ENCODE results near the gene LMO7.
"Not testable (repeated sequence)": the region's sequence is repeated elsewhere in the genome, so short reads cannot be mapped to it uniquely, and the experiment has no call there.

LMO7 gene

GRCh38 chr13:75660694-75661093, 24.6 kb downstream of the LMO7 start:
- no peak for TF ChIP-seq CTCF (conservative IDR thresholded peaks at IDR 0.05)

DNA sequence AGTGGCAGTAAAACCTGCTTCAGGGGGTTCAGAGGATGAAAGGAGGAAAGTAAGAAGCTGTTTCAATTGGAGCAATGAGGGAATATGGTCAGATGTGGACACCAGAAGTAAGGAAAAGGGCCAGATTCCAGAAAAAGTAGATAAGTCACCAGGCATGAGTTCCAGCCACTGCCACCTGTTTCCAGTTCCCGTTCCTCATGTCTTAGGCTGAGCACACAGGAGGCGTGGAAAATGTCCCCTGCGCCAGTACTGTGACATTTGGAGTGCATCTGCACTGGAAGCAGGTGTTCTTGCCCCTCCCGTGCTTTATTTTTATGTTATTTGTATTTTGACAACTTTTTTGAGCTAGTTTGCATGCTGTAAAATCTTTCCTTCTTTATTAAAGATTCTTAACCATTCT, 25.3 kb downstream of the LMO7 start:
- no peak overlapping the region for H3K27ac ChIP-seq
- TF ChIP-seq CTCF (conservative IDR thresholded peaks at IDR 0.05): no peak

More at GRCh38 chr13:75660694-75661093, 24.6 kb downstream of the LMO7 start:
- H3K27ac ChIP-seq: no peak overlapping the region

DNA sequence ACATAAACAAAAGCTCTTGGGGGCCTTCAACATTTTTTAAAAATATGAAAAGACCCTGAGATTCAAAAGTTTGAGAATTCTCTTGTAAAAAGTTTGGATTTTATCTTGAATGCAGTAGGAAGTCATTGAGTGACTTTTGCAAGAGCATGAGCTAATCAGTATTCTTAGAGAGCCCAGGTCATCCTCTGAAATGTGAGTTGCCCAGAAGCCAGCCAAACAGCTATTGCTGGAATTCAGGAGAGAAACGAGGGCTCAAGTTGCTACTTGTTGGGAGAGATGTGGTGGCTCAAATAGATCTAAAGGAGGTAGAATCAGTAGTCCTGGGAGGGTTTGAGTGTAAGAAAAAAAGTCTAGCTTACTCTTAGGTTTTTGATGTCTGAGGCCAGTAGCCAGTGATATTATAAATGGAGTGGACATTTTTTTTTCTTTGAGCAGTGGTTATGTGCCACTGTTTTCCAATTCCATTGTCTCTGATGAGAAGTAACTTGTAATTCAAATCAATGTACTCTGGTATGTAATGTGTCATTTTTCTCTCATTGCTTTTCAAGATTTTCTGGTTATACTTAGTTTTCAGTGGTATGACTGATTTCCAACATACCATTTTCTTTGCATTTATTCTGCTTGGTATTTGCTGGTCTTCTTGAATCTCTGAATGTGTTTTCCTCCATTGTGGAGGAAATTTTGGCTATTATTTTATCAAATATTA, 30.7 kb downstream of the LMO7 start:
- no peak for TF ChIP-seq CTCF (conservative IDR thresholded peaks at IDR 0.05)
- H3K27ac ChIP-seq: no peak overlapping the region

GRCh38 chr13:75669706-75670105, 33.6 kb downstream of the LMO7 start:
- TF ChIP-seq CTCF (conservative IDR thresholded peaks at IDR 0.05): no peak

GRCh38 chr13:75670496-75670895, 34.4 kb downstream of the LMO7 start:
- TF ChIP-seq CTCF (conservative IDR thresholded peaks at IDR 0.05): no peak
- no peak overlapping the region for H3K27ac ChIP-seq

More at GRCh38 chr13:75669706-75670105, 33.6 kb downstream of the LMO7 start:
- no peak overlapping the region for H3K27ac ChIP-seq

DNA sequence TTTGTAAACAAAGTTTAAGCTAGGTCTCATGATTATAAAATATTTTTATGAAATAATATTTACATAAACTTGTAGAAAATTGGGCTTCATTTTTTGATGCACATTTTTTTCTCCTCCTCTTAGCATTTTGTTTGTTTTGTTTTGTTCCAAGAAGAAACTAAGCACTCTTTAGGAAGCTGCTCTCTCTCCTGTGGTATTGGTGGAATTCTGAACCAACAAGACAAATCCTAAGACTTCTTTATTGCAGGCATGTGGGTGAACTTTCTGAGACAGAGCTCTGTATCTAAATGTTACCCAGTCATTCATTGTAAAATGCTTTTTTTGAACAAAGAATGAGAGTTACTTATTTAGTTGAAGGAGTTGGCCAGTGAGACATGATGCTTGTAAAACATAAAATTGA, 39.3 kb downstream of the LMO7 start:
- no peak overlapping the region for H3K27ac ChIP-seq
- TF ChIP-seq CTCF (conservative IDR thresholded peaks at IDR 0.05): no peak

- H3K27ac ChIP-seq: peak overlapping the region; percentile 64
- TF ChIP-seq CTCF (conservative IDR thresholded peaks at IDR 0.05): no peak
Measured at GRCh38 chr13:75679459-75679858, 43.3 kb downstream of the LMO7 start.

- not testable (repeated sequence) for H3K27ac ChIP-seq
Measured at GRCh38 chr13:75680251-75680650, 44.1 kb downstream of the LMO7 start.
